ENCODE results near the gene OR1J4.
"Not testable (repeated sequence)": the region's sequence is repeated elsewhere in the genome, so short reads cannot be mapped to it uniquely, and the experiment has no call there.

The OR1J4 gene, protein sequence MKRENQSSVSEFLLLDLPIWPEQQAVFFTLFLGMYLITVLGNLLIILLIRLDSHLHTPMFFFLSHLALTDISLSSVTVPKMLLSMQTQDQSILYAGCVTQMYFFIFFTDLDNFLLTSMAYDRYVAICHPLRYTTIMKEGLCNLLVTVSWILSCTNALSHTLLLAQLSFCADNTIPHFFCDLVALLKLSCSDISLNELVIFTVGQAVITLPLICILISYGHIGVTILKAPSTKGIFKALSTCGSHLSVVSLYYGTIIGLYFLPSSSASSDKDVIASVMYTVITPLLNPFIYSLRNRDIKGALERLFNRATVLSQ

DNA sequence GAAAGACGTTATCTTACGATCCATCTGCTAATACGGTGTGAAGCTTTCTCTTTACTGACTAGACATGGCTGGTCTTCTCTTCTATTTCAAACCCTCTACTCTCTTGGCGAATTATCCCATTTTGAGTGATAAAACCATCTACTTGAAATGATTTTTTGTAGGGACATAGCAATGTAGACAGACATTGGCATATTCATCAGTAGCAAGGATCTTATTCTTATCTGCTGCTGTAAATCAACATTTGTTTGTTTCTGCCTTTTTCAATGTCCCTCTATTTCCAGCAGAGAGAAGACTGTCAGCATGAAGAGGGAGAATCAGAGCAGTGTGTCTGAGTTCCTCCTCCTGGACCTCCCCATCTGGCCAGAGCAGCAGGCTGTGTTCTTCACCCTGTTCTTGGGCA, at the start of gene OR1J4:
Gene OR1J4, plus strand, starts transcription at position 301 of the 400 bp plus-strand sequence. Its CDS starts 0 bp downstream, at position 301.
- no peak for DNase-seq (ENCODE audit: low read depth in 2 of 2)

DNA sequence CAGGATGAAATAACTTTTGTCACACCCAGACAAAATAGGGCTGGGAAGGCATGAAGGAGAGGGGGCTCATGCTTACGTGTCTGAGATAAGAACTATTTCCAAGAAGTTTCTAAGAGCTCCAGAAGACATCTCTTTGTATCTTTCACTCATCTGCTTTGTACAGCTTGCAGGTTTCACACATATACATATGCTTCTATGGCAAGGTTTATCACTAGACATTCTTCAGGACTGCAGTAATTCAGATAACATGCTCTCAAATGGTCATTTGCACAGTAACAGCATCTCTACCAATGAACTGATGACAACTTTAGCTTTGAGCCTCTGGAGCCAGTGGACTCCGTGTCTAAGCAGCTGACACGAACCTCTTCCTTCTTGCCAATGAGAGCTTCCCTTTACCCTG, 44.4 kb upstream of the OR1J4 start:
- DNase-seq (ENCODE audit: low read depth in 2 of 2), result no peak

DNA sequence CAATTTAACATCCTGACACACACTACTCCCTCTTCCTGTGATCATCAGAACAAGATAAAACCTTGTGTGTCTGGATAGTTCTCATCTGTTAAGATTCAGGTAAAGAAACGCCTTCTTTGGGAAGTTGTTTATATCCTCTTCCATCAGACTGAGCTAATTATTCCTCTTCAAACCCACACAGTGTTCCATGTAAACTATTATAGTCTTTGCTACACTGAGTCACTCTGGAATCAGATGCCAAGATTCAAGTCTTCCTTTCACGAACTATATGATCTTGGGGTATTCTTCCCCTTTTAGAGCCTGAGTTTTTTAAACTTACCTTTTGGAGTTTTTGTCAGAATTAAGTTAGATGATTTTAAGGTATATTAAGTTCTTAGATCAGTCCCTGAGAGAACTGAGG, 43.2 kb upstream of the OR1J4 start:
- no peak for DNase-seq (ENCODE audit: low read depth in 2 of 2)

DNA sequence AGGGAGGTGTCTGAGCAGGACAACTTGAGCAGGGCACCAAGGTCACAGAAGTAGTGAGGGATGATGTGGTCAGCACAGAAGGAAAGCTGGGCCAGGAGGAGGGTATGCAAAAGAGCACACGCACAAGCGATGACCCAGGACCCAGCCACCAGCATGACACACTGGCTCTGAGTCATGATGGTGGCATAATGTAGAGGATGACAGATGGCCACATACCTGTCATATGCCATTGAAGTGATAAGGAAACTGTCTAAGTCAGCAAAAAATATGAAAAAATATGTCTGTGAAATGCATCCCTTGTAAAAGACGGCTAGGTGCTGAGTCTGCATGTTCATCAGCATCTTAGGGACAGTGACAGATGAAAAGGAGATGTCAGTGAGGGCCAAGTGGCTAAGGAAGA, 41.6 kb upstream of the OR1J4 start:
- no peak for DNase-seq (ENCODE audit: low read depth in 2 of 2)

DNA sequence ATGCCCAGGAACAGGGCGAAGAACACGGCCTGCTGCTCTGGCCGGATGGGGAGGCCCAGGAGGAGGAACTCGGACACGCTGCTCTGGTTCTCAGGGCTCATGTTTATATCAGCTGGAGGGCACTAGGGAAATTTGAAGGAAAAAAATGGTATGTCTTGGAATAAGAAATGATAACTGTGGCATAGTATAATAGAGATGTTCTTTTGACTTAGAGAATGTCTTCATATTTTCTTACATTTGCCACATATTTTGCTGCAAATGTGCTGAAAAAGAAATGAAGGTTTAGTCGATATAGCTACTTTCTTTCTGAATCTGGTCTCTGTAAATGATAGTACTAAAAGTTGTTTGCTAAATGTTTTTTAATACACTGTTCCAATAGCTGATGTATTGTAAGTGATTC, 41.1 kb upstream of the OR1J4 start, which contains the start of gene OR1J1:
Gene OR1J1, minus strand, starts transcription at position 101 of the 400 bp plus-strand sequence. Its CDS starts 0 bp downstream, at position 101.
- no peak for DNase-seq (ENCODE audit: low read depth in 2 of 2)

DNA sequence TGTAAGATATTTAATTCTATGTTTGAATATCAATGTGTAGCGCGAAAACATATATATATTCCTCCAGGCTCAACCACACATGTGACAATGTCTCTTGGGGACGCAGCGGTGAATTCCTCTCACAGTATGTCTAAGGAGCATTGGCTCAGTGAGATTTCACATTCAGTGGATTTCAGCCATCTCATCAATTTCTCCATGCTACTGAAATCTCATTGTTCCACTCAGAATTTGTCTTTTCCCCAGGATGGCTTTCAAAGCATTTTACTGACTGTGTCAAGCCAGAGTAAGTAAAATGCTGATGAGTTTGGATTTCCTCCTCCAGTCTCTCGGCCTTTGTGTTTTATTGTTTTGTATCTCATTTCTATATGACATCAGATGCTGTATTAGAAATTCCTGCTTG, 39.9 kb upstream of the OR1J4 start:
- DNase-seq (ENCODE audit: low read depth in 2 of 2), result no peak

DNA sequence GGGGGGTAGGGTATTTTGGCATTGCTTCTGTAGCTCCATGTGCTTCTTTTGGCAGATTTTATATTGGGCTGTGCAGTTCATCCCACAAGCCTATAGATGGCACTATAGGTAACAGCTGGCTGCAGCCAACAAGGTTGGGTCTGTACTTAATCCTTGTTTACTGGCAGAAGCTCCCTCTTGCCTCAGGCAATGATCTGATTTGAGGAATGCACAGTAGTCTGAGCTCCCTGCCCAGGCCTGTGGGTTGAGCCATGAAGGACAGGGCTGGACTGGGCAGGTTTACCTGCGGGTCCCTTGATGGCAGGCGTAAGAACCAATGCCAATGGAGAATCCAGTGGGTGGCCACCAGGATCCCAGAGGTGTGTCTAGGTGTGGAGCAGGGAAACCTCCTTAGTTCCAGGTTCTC, 20.1 kb upstream of the OR1J4 start:
- no peak for DNase-seq (ENCODE audit: low read depth in 2 of 2)

DNA sequence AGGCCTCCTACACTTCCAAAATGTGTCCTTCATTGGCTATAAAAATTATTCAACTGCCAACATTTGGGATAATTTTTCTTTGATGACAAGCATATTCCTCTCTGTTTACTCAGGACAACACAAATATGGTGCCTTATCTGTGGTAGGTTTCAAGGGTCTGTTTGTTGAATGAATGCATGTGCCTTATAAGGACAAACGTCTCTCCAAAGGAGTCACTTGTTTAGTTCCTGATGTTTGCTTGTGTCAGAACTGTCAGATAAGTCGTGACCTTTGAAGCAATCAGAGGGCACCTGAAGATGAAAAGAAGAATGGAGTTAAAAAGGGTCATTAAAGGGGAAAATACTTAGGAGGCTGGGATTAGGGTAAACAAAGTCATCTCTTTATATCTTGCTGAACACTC, 12.0 kb upstream of the OR1J4 start:
- no peak for DNase-seq (ENCODE audit: low read depth in 2 of 2)

DNA sequence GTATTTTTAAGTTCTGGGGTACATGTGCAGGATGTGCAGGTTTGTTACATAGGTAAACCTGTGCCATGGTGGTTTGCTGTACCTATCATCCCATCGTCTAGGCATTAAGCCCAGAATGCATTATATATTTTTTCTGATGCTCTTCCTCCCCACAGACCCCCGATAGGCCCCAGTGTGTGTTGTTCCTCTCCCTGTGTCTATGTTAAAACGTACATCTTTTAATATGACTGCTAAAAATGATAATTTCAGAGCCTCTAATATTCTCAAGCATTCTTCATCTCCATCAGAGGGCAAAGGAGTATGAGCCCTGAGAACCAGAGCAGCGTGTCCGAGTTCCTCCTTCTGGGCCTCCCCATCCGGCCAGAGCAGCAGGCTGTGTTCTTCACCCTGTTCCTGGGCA, 8.4 kb upstream of the OR1J4 start, which contains the start of gene OR1J2:
Gene OR1J2, plus strand, starts transcription at position 301 of the 400 bp plus-strand sequence. Its CDS starts 0 bp downstream, at position 301.
- no peak for DNase-seq (ENCODE audit: low read depth in 2 of 2)

DNA sequence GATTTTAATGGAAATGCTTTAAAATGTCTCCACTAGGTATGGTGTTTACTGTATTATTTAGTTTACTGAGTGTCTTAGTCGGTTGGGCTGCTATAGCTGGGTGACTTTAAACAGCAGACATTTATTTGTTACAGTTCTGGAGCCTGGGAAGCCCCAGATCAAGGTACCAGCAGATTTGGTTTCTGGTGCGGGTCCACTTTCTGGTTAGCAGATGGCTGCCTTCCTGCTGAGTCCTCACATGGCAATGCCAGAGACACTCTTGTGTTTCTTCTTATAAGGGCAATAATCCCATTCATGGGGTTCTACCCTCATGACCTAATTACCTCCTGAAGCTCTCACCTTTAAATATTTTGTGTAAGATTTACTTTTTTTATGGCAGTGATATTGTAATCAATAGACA, 715 bp upstream of the OR1J4 start:
- no peak for DNase-seq (ENCODE audit: low read depth in 2 of 2)

DNA sequence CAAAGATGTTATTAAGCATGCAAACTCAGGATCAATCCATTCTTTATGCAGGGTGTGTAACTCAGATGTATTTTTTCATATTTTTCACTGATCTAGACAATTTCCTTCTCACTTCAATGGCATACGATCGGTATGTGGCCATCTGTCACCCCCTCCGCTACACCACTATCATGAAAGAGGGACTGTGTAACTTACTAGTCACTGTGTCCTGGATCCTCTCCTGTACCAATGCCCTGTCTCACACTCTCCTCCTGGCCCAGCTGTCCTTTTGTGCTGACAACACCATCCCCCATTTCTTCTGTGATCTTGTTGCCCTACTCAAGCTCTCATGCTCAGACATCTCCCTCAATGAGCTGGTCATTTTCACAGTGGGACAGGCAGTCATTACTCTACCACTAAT, 435 bp downstream of the OR1J4 start:
- DNase-seq (ENCODE audit: low read depth in 2 of 2), result no peak

DNA sequence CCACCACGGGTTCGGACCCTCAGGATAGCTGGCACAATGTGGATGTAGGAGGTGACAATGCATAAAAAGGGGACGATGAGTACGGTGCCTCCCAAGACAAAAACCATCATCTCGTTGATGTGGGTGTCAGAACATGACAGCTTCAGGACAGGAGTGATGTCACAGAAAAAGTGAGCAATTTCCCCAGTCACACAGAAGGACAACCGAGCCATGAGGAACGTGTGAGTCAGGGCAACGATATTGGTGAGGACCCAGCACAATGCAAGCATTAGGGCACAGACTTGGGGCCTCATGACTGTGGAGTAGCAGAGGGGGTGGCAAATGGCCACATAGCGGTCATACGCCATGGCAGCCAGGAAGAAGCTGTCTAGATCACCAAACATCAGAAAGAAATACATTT, 7.7 kb downstream of the OR1J4 start:
- DNase-seq (ENCODE audit: low read depth in 2 of 2), result no peak

DNA sequence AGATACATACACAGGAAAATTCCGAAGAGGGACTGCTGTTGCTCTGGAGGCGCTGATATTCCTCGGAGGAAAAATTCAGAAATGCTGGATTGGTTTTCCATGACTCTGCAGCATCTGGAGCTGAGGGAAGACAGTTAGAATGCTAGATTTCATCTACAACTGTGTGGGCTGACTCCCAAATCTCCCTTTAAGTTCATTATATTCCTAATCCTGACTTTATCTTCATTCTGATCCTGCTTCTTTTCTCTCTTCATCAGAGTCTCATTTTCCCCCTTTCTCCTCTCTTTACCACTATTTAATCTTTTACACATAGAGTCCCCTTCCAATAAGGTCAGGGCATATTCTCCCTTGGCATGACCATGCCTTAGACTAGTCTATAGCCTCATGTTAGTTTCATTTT, 8.3 kb downstream of the OR1J4 start, which contains the start of gene OR1N1:
Gene OR1N1, minus strand, starts transcription at position 101 of the 400 bp plus-strand sequence. Its CDS starts 0 bp downstream, at position 101.
- DNase-seq (ENCODE audit: low read depth in 2 of 2), result no peak

DNA sequence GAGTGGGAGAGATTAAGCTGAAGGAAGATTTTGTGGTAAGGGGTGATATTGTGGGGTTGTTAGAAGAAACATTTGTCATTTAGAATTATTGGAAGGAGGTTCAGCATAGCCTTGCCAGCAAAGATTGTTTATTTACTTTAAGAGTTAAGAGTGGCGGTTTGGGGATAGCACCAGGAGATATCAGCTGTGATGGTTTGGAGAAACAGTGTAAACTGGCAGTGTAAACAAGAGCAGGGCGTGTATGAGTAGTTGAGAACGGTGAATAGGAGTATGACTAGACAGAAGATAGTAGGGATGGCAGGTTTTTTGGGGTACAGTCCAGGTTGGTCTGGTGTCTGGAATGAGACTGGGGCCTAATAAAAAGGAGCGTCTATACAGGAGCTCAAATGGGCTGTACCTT, 12.2 kb downstream of the OR1J4 start:
- DNase-seq (ENCODE audit: low read depth in 2 of 2), result not testable (repeated sequence)

DNA sequence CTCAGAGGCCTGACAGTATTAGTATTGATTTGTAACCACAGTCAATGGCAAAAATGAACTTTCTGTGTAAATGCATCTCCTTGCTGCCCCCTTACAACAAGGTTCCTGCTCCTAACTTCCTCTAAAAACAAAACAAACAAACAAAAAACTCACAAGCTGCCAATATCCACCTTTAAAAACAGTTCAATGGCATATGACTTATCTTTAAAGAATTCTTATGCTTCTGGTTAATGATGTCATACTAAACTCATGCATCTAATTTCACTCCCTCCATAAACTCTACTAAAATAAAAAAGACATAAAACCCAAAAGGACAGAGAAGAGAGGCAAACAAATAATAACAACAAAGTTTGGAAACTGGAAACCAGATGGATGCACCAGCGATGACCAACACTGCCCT, 17.2 kb downstream of the OR1J4 start:
- DNase-seq (ENCODE audit: low read depth in 2 of 2), result no peak

DNA sequence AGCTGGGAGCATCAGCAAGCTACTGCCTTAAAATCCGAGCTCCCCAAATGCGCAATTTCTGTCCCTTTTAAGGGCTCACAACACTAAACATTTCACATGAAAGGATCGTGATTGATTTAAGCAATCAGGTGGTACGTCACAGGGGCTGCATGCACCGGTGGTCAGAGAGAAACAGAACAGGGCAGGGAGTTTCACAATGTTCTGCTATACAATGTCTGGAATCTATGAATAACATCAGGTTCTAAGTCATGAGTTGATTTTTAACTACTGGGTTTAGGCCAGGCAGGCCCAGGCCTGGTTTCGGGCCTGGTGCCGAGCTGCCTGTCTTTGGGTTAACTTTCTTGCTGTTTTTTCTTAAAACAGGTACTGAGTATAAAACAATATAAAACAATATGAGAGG, 18.1 kb downstream of the OR1J4 start:
- not testable (repeated sequence) for DNase-seq (ENCODE audit: low read depth in 2 of 2)

DNA sequence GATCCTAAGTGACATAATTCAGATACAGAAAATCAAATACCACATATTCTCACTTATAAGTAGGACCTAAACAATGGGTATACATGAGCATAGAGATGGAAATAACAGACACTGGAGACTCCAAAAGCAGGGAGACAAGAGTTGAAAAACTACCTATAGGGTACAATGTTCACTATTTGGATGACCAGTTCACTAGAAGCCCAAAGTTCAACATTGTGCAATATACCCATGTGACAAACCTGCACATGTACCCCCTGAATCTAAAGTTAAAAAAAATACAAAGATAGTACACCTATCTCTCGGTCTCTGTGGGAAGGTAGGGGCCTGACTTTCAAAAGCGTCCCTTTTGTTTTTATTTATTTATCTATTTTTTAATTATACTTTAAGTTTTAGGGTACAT, 19.8 kb downstream of the OR1J4 start:
- DNase-seq (ENCODE audit: low read depth in 2 of 2), result no peak

DNA sequence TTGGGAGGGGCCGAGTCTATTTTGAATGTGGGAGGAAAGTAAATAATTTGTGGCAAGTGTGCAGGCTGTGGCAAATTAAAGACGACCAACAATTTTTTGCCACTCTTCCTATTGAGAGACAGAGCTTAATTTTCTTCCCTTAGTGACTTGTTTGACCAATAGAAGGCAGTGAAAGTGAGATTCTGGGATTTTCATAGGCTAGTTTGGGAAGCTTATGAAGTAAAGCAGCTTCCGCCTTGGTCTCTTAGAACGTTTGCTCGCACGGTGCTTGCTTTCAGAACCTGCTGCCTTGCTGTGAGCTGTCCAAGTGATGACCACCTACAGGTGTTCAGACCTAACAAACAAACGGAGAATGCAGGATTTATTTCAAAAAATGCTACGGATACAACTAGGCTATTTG, 27.3 kb downstream of the OR1J4 start:
- no peak for DNase-seq (ENCODE audit: low read depth in 2 of 2)

DNA sequence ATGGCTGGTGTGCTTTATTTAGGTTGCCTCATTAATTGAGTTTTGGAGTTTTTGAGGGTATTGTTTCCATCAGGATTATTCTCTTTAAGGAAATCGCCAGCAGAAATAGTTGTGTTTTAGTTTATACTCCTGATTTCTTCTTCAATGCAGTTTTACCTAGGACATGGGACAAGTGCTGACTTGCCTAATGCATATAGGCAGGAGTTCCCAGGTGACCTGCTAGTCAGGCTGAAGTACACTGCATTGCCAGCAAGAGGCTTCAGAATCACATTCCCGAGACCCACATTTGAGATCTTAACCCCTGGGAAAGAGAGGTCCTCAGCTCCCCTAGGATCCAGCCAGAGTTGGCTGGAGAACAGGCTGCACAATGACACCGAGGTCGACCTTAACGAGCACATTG, 32.4 kb downstream of the OR1J4 start:
- DNase-seq (ENCODE audit: low read depth in 2 of 2), result no peak

DNA sequence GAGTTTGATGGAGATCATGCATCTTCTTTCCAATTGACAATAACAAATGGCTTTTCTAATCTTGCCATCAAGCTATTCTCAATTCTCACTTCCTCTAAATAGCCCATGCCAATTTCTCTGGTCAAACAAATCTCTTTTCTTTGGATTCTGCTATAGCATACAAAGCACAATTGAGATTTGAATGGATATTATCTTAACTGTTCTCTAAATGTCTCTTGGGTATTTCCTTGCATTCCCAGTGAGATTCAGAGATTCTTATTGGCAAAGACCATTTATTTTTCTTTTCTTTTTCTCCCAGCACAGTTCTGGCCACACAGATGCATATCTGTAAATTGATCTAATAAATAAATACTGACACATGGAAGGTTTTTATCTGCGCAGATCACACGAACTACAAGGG, 33.9 kb downstream of the OR1J4 start, which contains the start of gene OR1N2:
Gene OR1N2, plus strand, starts transcription at position 301 of the 400 bp plus-strand sequence. CDS start 100 bp downstream, outside the sequence.
- no peak for DNase-seq (ENCODE audit: low read depth in 2 of 2)

DNA sequence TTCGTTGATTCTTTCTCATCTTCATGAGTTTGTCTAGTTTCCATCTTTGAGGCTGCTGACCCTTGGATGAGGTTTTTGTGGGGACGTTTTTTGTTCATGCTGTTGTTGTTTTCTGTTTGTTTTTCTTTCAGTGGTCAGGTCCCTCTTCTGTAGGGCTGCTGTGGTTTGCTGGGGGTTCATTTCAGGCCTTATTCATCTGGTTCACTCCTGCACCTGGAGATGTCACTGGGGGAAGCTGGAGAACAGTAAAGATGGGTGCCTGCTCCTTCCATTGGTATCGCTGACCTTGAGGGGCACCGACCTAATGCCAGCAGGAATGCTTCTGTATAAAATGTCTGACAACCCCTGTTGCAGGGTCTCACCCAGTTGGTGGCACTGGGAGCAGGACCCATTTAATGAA, 42.5 kb downstream of the OR1J4 start:
- no peak for DNase-seq (ENCODE audit: low read depth in 2 of 2)

DNA sequence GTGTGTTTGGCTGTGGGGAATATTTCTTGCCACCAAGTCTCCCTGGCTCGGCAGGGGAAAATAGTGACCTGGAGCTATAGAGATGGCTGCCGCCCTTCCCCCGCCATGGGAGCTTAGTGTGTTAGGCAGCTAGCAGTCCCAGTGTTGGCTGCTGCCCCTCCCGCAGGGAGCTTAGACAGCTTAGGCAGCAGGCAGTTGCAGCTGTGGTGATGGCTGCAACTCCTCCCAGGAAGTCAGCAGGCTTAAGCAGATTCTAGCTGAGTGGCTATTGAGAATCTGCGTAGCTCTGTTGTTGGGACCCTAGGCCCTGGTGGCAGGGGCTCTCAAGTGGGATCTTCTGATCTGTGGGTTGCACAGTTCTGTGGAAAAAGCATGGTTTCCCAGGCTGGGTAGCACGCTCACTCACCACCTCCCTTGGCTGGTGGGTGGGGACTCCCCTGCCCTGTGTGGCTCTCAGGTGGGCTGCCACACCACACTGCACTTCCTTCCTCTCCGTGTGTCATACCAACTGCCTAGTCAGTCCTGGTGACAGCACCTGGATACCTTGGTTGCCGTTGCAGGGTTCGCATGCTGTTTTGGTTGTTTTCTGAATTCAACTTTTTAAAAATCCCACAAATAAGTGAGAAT, 43.3 kb downstream of the OR1J4 start:
- DNase-seq (ENCODE audit: low read depth in 2 of 2), result no peak

DNA sequence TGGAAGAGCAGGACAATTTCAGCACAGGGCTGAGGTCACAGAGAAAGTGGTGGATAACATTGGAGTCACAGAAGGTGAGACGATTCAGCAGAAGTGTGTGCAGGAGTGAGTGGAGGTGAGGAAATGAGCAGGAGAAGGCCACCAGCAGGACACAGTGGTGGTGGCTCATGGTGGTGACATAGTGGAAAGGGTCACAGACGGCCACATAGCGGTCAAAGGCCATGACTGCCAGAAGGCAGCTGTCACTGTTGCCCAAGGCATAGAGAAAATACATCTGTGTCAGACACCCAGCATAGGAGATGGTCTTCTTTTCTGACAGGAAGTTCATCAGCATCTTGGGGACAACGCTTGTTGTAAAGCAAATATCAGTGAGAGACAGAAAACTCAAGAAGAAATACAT, 49.0 kb downstream of the OR1J4 start:
- DNase-seq (ENCODE audit: low read depth in 2 of 2), result no peak

Measured in stimulated activated CD4-positive, alpha-beta T cell treated with anti-CD3 and anti-CD28 coated beads, Interleukin-12 subunit alpha, Interleukin-12 subunit beta, amount 100 ng/mL, for 24 hours (primary cell).